SIG-M5 (cell line): ENCODE results near the gene PRRT3.
A peak's percentile ranks its signal among the peaks of the same experiment; 100 is the strongest.

Experiments used
- DNase-seq: peaks from one replicate; lab custom pipeline; 2025; lab: John Stamatoyannopoulos, UW

PRRT3 gene

DNA sequence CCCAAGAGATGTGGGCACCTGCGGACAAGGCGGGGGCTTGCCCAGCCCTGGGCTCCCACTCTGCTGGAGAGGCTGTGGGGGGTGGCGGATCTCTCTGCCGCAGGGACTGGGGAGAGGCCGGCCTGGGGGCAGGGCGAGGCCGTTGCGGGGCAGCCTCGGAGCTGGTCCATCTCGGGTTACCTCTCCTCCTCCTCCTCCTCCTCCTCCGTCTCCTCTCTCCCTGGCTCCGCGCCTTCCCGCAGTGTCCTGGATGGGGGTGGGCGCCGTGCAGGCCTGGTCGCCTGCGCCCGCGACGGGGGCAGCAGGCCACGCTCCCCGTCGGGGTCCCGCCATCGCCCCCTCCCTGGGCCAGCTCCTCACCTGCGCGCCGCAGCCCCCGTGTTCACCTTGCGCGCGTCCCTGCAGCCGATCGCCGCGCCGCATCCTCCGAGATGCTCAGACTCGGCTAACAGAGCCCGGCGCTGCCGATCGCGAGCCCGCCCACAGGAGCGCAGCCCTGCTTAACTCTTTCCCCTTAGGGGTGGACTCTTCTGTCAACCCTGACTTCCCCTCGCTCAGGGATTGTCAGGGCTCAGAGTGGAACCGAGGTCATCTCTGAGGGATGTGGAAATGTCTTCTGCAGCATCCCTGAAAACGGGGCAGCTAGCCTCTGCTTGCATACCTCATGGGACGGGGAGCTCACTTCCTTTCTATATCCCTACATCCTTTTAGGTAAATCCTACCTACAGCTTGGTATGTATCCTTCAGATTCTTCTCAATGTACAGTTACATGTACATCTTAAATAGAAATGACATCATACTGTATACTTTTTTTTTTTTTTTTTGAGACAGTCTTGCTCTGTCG, at the start of gene PRRT3:
Gene PRRT3, minus strand, starts transcription at position 447 of the 844 bp plus-strand sequence. CDS start 2,293 bp downstream, outside the sequence.
- no peak for DNase-seq

DNA sequence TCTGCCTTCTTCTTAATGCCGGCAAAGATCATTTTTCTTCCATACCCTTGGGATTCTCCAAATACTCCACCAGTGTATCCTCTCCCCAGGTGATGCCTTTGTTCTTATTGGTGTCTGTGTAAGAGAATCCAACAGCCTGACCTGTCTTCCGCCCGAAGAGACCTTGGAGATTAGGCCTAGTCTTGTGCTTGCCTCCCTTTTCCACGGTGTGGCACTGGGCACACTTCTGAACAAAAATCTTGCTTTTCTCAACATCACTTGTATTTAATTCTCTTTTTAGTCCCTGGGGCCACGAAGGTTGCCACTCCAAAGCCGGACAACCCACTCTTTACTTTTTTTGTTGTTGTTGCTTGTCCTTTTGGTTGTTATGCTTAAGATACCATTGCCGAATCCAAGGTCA, 48.5 kb upstream of the PRRT3 start:
- no peak for DNase-seq

DNA sequence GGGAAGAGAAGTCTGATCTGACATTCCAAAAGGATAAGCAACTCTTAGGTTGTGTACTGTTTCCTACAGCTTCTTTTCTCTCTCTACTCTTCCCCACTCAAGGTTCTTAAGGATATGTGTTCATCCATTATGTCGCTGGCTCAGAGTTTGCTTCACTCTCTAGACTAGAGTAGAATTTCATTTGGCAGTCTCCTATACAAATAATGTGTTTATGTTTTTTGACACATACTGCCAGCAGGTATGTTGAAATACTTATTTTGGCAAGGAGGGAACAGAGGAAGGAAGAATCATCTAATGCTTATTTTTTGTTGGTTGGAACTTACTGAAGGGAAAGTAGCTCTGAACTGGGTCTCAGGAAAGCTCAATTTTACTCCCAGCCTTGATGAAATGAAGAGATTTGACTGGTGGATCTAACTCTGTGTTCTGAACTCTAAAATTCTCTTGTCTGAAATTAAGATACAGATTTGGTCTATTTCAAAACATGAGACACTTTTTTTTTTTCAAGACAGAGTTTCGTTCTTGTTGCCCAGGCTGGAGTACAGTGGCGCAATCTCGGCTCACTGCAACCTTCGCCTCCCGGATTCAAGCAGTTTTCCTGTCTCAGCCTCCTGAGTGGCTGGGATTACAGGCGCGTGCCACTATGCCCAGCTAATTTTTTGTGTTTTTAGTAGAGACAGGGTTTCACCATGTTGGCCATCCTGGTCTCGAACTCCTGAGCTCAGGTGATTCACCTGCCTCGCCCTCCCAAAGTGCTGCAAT, 42.1 kb upstream of the PRRT3 start:
- DNase-seq, result no peak

DNA sequence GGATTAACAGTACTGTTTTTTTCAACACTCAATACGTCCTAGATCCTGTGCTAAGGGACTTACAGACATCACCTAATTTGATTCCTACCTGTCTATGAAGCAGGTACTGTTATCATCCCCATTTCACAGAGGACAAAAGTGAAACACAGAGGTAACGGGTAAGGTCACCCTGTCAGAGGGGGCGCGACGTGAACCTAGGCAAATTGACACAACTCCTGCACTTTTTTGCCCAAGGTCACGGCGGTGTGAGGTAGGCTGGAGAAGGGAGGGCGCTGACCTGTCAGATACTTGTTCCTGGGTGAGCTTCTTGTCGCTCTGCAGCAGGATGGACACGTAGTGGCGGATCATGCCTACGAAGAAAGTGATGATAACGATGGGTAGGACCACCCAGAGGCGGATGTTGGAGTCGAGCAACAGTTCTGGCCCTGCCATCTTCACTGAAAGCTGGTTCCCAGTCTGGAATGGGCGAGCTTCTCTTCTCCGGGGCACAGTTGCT, 34.1 kb upstream of the PRRT3 start:
- no peak for DNase-seq

DNA sequence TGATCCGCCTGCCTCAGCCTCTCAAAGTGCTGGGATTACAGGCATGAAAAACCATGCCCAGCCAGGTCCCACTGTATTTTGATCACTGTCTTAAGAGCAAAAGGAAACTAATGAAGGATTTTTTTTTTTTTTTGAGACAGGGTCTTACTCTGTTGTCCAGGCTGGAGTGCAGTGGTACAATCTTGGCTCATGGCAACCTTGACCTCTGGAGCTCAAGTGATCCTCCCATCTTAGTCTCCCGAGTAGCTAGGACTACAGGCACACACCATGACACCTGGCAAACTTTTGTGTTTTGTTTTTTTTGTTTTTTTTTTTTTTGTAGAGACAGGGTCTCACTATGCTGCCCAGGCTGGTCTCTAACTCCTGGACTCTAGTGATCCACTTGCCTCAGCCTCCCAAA, 28.0 kb upstream of the PRRT3 start:
- no peak for DNase-seq

DNA sequence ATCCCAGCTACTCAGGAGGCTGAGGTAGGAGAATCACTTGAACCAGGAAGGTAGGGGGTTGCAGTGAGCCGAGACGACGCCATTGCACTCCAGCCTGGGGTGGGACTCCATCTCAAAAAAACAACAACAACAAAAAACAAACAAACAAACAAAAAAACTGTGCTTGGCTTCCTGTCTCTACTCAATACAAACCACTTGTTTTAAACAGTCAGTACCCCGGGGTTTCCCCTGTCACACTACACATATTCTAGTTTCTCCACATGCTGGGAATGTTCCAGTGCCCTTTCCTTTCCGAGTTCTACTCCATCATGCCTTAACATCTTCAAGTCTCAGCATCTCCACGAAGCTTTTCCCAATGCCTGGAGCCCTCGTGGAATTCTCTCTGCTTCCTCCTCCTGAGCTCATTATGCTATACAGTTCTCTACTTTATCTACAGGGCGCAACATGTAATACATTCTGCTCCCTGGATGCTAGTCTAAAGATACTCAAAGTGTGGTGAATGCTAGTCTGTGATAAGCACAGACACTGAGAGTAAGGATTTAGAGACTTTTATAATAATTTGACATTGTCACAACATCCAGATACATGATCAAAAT, 26.6 kb upstream of the PRRT3 start:
- DNase-seq, result no peak

DNA sequence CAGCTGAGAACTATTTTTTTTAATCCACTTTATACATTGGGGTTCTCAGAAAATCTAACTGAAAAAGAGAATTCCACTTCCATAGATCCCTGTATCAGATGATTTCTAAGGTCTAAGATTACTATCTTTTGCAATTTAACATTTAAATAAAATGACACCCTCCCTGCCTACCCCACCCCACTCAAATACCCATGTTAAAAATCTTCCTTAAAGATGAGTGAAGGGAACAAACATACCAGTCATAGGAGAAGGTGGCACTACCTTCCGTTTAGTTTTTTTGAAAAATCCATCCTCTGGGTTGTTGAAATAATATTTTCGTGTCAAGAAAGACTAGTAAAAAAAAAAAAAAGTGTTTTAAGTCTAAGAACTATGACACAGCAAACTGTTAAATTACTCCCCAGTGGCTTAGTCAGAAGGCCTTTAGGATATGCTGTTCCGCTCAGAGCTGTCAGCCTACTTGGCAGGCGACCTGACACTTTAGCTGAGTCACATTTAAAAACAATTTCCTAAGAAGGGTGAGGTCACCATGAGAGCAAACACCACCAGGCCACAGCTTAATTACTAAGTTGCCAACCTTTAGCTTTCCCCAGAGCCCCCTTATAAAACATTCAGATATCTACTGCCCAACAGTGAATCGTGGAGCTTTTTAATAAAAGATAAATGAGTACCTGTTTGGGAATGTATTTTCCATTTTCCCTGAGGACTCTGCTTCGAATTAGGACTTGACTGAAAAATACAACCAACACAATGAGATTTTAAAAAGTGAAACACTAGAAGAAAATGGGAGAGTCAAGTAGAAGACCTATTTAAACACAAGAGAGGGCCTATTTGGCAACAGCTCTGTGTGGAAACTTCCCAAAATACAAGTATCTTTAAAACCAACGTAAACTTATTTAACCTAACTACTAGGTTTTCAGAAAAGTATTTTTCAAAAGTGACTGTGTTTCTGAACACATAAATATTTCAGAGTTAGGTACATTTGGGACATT, 24.8 kb upstream of the PRRT3 start:
- peak; percentile 94 for DNase-seq

DNA sequence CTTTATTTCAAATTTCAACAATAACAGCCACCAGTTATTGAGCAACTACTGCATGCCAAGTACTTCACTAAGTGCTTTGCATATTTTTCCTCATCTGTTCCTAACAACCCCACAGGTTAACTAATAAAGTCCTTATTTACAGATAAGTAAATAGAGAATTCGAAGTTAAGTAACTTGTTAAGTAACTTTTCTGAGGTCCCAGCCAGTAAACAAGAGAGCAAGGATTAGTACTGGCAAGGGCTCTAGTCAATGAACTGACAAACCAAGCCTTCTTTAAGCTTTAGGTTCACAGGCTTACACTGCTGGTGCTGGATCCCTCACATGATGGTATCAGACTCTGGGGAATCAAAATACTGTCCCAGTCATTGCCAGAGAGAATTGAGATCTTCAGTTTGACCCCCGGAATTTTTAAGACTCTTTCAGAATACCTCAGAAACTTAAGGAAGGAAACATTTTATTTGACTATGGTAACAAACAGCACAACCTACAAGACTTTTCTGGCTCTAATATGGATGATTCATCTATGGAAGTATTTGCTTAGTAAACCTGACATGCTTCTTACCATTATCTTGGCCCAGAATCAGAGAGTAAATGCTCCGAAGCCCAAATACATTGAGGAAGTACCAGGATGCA, 17.9 kb upstream of the PRRT3 start:
- no peak for DNase-seq

DNA sequence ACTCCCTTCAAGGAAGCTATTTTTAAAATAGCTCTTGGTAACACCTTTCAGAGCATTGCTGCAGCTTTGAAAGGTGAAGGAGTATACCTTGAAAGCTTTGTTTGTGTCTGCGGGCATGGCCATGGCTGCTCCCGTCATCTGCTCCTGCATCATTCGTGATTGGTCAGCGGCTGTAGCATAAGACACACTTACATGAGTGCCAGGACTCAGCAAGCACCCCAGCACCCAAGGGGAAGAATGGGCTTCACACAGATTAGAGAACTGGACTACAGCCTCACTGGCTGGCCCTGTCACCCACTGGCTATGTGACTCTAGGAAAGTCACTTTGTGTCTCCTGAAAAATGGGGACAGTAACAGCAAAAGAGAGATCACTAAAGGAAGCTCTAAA, 17.4 kb upstream of the PRRT3 start:
- DNase-seq, result no peak

DNA sequence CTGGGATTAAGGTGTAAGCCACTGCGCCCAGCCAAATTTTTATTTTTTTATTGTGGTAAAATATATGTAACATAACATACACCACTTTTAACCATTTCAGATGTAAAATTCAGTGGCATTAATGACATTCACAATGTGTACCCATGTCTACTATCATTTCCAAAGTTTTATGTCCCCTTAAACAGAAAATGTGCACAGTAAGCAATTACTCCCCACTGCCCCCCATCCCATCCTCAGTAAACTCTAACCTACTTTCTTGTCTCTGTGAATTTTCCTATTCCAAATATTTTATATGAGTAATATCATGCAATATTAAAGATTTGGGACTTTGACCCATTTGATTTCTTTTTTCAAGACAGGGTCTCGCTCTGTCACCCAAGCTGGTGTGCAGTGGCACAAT, 14.6 kb upstream of the PRRT3 start:
- no peak for DNase-seq

DNA sequence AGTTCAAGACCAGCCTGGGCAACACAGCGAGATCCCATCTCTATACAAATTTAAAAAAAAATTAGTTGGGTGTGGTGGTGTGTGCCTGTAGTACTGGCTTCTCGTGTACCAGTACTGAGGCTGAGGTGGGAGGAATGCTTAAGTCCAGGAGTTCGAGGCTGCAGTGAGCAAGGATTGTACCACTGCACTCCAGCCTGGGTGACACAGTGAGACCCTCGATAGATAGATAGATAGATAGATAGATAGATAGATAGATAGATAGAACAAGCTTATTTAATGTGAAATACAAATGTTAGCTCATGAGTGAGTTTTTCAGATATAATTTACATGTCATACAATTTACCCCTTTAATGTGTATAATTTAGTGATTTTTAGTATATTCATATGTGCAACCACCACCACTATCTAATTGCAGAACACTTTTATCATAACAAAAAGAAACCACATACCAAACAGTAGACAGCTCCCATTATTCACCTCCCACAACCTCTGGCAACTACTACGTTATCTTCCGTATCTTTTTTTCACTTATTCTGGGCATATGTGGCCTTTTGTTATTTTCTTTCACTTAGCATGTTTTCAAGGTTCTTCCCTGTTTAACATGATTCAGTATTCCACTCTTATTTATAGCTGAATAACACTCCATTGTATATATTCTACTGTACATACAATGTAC, 13.1 kb upstream of the PRRT3 start:
- no peak for DNase-seq

DNA sequence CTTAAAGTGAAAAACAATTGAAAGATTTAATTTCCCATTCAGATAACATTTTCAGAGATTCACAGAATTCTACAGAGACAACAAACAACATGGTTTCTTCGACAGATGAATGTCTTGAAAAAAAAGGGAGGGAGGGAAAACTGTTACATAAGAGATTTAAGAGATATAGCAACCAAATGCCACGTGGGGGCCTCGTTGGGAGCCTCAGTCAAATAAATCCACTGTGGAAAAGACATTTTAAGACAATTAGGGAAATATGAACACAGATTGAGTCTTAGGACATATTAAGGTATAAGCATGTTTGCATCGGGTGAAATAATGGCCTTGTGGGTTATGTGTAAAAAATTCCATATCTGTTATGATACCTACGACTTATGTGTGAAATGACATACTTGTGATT, 5.0 kb upstream of the PRRT3 start:
- no peak for DNase-seq

DNA sequence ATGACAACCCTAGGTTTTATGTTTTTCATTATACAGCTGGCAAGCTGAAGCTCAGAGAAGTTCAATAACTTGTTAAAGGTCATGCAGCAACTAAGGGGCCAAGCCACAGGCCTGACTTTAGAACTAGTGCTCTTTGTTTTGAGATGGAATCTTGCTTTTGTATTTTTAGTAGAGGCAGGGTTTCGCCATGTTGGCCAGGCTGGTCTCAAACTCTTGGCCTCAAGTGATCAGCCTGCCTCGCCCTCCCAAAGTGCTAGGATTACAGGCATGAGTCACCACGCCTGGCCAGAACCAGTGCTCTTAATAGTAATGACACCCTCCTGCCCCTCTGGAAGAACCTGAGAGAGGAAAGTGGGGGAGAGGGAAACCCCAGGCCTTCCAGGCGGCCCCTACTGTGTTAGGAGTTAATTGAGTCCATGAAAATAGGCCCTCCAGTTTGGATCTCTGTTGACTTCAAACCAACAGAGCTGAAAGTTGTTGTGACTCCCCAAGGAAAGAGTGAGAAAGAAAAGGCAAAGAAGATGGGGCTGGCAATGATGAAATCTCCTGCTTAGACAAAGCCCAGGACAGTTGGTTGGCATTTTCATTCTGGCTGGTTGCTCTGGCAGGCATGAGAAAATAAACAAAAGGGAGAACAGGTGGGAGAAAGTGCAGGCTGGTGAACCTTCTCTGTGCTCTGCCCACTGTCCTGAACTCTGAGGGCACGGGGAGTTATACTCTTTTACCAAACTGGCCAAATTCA, 3.6 kb upstream of the PRRT3 start:
- no peak for DNase-seq

DNA sequence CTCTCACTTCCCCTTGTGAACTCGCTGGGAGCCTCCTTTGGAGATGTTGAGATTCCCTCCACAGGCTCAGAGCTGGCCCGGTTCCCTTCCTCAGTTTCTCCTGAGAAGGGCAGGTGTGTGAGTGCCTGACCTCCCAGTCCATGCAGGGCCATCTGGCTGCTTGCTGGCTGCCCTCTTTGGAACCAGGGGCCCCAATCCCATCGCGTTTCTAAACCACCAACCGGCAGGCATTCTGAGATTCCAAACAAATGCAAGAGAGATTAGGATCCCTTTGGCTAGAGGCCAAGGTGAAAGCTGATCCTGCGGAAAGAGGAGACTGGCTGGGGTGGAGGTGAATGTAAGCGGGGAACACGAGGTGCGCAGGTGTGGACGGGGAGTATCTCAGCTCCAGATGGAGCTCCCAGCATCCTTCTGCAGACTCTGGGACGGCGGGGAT, 2.9 kb upstream of the PRRT3 start:
- no peak for DNase-seq

DNA sequence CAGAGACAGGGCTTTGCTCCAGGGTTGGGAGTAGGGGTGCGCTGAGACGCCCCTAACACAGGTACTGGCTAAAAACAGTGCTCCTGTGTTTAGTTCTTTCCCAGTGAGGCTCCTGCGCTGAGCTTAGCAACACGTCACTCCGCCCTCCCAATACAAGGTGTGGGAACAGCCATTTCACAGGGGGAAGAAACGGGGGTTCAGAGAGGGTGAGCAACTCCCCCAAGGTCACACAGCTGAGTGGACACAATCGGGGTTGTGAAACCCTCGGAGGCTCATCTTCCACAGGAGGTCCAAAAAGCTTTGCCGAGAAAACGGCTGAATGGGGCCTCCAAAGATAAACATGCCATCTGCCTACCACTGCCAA, 628 bp downstream of the PRRT3 start:
- DNase-seq, result no peak

DNA sequence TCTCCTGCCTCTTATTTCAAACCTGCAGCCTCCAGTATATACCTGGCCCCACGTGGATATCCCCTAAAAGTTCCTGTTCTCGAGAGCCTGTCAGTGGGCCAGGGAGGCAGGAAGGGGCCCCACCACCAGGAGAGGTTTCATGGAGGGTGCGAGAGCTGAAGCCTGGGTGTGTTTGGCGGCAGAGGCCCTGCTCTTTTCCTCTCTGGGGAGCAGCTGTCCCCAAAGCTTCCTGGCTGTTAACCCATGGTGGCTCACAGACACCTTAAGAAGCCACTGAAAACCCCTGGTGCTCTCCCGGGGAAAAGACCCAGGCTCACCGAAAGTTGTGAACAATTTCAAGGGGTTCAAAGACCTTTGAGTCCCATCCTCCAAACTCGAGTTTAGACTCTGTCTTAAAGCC, 1.1 kb downstream of the PRRT3 start:
- DNase-seq, result no peak

DNA sequence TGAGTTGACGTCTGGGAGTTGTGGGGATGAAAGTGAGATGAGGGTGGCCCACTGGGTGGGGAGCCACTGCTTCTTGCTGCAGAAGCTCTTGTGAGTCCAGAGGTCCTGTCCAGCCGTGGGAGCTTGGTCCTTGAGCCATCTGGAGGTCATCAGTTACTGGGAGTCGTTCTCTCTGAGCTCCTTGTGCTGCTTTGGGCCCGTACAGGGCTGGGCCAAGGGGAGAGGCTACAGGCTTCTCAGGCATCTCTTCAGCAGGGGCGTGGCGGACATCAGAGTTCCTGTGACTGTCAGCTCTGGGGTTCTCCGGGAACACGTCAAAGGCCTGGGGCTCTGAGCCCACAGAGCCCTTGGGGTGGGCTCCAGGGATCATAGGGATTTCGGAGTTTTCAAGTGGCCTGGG, 2.6 kb downstream of the PRRT3 start:
- DNase-seq, result no peak

DNA sequence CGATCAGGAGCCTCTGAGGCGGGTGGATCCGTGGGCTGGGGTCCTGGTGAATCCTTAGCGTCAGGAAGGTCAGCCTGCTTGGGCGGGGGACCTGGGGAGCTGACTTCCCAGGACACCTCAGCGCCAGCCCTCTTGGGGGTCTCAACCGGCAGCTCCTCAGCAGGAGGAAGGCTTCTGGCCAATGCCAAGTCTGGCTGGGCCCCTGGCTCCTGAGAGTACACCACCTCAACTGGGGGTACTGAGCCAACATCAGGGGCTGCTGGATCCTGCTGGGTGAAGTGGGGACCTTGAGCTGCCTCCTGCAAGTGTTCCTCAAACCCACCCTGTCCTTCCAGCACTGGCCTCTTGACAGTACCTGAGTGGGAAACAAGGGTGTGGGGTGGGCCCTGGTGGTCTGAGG, 3.1 kb downstream of the PRRT3 start:
- no peak for DNase-seq

DNA sequence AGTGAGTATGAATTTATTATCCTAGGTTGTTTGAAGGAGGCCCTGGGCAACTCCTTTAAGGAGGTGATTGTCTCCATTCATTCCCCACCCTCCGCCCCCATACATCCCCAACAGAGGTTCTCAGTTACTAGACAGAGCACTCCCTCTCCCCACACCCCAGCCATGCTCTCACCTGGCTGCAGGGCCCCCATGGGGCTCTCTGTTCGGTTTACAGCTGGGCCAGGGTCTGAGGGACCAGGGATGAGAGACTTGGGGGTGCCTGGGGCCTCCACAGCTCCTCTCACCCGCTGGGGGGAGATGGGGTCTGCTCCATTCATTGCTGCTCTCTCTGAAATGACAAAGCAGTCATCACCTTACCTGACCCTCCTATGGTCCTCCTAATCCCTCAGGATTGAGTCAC, 3.6 kb downstream of the PRRT3 start:
- DNase-seq, result no peak
